ENCODE measurements around the gene TMEM132C.

- TF ChIP-seq CTCF (conservative IDR thresholded peaks at IDR 0.05; ENCODE audit: low read length) (no peak), EZH2phosphoT487 (IDR thresholded peaks at IDR 0.05; ENCODE audit: borderline replicate concordance, low read depth, low read length) (no peak)
Observed at GRCh38 chr12:128337071-128337345, 70.0 kb downstream of the TMEM132C start.

Data from OCI-LY7 (cell line).